ENCODE results near the gene CDH23. TPM values are rescaled to one million over a fixed set of nuclear protein-coding genes. Genes with fewer than 3 reads are reported as not detected.

Gene CDH23
- total RNA-seq, 1 donor from 2014 or later: 5.1 TPM

DNA sequence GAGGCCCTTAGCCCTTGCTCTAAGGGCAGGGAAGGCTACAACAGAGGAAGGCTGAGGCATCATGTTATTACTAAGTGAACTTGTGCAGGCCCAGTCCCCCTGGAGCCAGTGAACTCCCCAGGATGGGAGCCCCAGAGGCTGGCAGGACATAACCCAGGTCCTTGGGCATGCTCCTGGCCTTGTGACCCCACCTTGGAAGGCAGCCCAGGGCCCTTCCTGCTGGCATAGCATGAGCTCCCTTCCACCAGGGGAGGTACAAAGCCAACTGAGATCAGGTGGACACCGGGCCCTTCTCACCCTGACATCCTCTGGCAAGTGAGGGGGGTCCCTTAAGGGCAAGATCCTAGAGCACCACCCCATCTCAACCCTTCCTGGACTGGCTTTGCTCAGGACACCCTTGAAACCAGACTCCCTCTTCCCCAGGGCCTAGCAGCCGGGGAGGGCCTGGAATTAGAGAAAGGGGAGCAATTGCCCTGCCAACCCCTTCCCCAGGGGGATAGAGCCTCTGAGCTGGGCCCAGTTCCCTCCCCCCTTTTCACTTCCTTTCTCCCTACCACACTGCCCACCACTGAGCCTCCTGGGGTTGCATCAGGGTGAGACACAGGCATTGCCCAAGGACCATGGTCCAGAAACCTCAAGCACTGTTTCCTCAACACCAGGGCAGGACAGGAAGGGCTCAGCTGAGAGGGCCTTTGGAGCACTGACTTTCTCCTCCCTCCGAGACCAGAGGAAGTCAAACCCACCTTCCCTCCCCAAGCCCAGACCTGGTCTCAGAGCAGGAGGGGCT, 378.4 kb downstream of the CDH23 start:
- no peak for DNase-seq (ENCODE audit: low spot score)

DNA sequence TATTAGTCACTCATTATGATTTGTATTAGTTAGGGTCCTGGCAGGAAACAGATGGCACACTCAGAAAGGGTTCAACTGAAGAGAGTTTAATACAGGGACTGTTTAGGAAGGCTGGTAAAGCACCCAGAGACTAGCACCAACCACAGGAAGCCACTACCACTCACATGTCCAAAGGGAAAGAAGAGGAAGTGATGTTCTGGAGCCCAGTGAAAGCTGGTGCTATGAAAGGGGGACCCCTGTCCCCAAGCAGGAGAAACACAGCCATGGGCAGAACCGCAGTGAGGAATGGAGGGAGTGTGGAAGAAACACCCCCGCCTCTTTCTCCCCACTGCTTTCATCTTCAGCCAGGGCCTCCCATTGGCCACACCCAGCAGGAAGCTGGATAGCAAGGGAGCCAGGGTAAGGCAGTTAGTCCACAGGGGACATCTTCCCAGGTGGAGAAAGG, 379.8 kb downstream of the CDH23 start:
- no peak for DNase-seq (ENCODE audit: low spot score)

DNA sequence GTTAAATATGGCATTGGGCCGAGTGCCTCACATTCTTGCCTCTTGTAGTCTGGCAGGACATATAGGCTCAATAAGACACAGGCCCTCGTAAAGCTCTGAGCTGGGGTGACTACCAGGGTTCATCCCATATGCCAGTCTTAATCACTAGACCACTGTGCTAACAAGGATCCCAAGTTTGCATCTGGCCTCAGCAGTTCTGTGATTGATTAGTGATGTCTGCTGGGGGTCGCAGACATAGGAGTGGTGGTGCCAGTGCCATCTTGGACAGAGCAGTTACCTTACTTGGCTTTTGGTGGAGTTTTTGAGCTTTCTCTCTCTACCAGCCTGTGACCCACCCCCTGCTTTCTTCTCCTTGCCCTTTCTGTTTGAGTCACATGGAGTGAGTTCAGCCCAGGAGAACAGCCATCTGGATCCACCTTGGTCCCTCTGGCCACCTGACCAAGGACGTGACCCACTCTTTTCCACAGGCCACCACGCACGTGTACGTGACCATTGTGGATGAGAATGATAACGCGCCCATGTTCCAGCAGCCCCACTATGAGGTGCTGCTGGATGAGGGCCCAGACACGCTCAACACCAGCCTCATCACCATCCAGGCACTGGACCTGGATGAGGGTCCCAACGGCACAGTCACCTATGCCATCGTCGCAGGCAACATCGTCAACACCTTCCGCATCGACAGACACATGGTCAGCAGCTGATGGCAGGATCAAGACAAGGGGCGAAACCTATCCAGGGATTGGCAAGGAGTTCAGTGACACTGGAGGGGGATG, 380.7 kb downstream of the CDH23 start:
- no peak for DNase-seq (ENCODE audit: low spot score)

DNA sequence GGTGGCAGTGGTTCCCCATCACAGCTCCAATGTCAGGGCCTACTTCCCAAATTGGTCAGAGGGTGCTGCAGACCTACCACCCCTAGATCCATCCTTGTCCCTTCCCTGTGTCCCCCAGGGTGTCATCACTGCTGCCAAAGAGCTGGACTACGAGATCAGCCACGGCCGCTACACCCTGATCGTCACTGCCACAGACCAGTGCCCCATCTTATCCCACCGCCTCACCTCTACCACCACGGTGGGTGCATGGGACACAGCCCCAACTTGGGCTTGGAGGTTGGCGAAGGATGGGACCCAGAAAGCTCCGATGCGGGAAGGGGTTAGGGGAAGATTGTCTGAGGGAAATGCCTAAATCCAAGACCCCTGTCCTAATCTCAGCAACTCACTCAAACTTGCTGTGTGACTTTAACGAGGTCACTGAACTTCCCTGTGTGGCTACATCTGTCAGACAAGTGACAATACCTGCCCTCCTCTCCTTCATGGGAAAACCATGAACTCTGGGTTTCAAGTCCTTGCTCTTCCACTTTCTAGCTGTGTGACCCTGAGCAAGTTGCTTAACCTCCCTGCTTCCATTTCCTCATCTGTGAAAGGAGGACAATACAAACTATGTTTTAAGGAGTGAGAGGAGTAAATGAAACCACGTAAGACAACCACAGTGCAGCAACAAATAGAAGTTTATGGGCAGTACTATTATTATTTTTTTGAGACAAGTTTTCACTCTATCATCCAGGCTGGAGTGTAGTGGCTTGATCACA, 381.5 kb downstream of the CDH23 start:
- DNase-seq (ENCODE audit: low spot score): no peak

DNA sequence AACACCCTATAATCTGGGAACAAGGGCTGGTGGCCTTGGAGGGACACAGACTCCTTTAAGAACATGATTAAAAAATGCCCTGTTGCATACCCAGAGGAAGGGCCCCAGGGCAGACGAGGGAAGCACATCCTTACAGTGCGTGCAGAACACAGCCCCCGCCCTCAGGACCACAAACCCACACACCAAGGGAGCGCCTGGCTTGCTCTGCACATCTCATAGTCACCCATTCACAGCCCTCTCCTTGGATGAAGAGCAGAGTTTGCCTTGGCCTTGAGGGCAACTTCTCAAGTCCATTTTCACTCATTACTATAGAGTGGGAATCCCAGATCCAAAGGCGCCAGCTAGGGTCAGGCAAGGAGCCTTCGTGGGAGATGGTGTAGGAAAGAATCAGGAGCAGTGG, 382.9 kb downstream of the CDH23 start:
- DNase-seq (ENCODE audit: low spot score): no peak

DNA sequence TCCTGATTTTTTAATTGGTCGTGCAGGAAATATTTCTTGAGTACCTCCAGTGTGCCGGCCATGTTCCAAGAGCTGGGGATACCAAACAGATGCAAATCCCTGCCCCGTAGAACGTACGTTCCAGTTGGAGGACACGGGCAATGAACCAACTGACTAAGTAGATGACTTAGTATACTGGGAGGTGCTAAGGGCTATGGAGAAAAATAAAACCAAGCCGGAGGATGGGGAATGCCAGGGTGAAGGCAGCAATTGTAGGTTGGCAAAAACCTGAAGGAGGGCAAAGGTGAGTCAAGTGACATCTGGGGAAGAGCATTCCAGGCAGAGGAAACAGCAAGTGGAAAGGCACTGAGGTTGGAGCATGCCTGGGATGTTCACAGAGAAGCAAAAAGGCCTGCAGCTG, 383.4 kb downstream of the CDH23 start:
- DNase-seq (ENCODE audit: low spot score): no peak

DNA sequence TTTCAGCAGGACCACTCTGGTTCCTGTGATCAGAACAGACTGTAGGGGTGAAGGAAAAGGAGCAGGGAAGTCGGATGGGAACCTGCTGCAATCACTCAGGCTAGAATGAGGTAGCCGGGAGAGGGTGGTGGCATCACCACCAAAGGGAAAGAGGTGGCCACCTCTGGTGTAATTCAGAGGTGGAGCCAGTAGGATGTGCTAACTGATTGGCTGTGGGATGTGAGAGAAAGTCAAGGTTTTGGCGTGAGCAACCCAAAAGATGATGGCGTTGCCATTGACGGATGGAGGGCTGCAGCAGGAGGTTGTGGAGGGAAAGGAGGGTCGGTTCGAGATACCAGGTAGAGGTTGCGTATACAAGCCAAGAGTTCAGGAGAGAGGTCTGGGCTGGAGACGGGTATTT, 384.0 kb downstream of the CDH23 start:
- no peak for DNase-seq (ENCODE audit: low spot score)

DNA sequence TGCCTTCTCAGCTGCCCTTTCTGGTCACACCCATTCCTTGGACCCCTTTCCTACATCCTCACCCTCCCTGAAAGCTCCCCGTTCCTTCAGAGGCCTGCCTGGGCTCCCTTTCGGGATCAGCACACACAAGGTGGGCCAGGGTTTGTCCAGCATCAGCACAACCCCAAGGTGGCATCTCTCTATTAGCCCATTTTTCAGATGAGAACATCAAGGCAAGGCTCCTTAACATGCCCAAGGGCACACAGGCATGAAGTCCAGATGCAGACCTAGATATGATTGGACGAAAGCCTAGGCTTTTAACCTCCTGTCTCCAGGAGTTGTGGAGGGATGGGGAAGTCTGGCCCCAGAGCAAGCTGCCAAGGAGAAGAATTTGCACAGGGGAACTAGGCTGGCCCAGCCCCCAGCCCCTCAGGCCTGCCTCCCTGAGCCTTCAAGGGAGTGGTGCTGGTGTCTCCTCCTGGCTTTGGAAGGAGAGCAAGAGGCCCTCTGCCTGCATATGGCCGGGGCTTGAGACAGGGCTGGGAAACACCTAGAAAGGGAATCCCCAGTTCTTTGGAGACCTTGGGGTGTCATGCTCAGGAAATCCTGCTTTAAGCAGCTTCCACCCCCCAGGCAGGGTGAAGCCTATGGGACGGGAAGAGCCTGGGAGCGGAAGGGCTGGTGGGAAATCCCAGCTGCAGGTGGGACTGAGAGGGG, 385.6 kb downstream of the CDH23 start:
- DNase-seq (ENCODE audit: low spot score): no peak

DNA sequence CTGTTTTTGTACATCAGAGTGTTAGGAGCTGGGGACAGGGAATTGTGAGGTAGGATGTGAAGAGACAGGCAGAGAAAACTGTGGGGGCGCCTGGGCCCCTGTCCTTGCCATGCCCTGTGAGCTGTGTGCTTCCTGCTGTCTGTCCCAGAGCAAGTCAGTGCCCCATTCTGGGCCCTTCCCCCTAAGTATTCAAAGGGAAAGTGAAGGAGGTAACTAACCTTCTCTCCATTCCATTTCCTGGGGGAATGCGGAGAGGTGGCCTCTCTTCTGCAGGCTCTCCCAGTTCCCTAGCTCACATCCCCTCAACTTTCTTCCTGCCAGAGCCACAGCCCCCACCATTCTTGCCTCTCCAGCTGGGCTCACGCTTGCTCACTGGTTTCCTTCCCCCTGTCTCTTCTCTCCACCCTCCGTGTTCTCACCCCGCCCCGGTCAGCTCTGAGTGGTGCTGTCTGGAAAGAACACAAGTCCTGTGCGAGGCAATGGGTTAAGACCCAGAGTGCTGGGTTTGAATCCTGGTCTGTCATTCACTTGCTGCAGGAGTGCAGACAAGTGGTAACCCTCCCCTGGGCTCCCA, 386.3 kb downstream of the CDH23 start:
- DNase-seq (ENCODE audit: low spot score): no peak

DNA sequence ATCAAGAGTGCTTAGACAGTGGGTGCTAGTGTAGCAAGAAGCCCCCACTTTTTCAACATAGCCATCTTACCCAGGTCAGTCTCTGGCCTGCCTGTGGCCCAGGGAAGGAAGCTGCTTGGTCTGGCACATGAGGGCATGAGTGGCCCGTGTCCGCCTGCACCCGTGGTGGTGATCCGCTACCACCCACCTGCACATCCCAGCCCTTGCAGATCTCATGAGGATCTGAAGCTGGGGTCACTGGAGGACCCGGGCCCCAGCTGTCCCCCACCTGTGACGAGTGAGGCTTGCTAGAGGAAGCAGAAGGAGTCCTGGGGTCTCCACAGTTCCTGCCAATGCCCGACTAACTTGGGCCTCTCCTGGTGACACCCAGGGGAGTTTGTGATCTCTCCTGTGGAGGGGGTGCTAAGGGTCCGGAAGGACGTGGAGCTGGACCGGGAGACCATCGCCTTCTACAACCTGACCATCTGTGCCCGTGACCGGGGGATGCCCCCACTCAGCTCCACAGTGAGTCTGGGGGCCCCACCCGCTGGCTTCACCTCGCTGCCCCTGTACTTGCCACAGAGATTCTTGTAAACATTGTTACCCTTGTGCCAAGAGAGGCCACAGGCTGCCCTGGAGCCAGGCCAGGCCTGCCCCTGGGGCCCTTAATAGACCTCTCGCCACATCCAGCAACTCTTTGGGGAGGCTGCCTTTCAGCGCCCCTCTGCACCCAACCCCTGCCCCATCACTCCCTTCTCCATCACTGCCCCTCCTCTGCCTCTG, 387.4 kb downstream of the CDH23 start:
- no peak for DNase-seq (ENCODE audit: low spot score)

DNA sequence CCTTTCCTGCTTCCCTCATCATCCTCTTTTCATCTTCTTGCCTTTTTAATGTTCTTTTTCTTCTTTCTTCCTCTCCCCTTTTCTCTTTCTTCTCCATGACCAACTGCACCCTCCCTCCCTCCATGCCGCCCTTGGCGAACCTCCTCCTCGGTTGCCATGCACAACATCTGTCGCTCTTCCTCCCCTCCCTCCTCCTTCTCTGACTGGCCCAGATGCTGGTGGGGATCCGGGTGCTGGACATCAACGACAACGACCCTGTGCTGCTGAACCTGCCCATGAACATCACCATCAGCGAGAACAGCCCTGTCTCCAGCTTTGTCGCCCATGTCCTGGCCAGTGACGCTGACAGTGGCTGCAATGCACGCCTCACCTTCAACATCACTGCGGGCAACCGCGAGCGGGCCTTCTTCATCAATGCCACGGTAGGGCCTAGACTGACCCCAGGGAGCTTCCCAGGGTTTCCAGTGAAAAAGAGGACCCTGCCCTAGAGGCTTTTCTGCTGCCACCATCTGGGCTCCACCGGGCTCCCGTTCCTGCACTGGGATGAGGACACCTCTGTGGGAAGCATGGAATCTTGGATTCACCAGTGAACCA, 388.1 kb downstream of the CDH23 start:
- no peak for DNase-seq (ENCODE audit: low spot score)

DNA sequence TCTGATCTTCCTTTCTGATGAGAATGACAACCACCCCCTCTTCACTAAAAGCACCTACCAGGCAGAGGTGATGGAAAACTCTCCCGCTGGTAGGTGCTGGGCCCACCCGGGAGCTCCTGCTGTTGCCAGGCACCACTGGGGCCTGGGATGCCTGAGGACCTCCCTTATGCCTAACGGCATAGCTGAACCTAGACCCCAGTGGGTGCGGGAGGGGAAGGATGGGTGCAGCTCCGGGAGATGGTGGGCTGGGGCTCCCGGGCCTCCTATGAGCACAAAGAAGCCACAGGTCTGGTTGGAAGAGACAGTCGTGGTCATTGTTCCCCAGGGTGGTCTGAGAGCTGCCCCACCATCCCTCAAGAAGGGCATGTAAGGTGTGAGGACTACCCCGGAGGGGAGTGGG, 392.2 kb downstream of the CDH23 start:
- no peak for DNase-seq (ENCODE audit: low spot score)

DNA sequence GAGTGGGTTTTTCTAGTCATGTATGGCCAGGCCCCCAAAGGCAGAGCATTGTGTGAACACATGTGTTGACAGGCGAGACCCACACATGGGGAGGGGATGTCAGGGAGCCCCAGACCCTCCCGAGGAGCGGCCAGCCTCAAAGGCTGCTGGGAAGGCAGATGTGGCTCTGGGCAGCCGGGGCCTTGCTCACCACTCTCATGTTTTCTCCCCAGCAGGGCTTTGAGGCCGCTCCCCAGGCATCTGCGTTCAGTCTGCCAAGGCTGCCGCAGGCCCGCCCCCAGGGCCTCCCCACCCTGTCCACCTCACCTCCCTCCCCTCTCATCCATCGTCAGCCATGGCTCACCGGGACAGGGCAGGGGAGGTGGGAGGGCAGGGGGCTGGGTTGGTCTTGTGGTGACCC, 393.2 kb downstream of the CDH23 start:
- no peak for DNase-seq (ENCODE audit: low spot score)

DNA sequence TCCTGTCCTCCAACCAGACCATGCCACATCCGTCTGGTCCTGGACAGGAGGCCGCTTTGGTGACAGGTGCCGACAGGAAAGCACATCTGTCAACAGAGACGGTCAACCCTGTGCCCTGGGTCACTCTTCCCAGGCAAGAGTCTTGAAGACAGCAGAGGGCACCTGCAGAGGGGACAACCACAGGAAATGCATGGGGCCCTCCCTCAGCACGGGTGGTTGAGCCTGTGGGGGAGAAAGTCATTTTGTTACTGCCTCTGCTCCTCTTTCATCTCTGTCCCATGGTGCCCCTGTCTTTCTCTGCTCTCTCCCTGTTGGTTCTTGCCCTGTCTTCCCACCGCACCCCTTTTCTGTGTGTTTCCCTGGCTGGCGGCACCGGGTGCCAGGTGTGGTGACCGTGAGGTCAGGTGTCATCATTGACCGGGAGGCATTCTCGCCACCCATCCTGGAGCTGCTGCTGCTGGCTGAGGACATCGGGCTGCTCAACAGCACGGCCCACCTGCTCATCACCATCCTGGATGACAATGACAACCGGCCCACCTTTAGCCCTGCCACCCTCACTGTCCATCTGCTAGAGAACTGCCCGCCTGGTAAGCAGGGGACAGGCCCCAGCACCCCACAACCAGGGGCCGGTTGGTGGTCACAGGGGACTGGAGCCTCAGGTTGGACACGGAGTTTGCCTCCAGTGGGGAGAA, 394.2 kb downstream of the CDH23 start:
- DNase-seq (ENCODE audit: low spot score): no peak

DNA sequence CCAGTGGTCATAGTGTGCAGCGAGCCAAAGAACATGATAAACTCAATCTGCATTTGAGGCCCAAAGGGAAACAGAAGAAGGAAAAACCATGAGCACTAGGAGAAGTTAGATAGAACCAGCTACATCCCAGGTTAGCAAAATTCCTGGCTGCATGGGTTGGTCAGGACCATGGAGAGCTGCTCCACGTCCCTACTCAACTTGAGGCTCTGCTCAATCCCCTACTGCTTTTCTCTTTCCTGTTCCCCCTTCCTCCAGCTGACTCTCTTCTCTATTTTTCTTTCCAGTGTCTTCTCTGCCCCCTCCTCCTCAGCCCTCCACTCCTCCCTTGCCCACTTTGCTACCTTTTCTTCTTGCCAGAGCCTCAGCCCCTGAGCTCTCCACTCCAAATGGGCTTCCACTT, 398.5 kb downstream of the CDH23 start:
- no peak for DNase-seq (ENCODE audit: low spot score)

DNA sequence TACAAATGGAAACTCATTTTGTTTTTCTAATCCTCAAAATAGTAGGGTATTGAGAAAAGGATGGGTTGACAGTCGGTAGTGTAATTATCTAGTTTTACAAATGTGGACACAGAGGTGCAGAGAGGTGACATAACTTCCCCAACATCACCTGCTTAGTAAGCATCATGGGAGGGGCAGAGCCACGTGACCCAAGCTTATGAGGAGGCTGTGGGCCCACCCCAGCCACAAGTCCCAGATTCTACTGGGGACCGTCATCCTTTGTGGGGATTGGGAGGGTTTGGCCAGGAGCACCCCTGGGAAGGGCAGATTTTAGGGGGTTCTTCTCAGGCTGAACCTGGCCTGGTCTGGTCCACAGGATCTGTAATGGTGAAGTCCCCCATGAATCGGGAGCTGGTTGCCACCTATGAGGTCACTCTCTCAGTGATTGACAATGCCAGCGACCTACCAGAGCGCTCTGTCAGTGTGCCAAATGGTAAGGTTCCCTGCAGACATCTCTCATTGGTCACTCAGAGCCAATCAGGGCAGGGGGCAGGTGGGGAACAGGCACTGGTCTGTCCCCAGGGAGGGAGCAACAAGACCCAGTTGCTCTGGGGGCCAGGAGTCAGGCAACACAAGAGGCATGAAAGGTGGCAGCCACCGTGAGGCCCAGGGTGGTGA, 400.2 kb downstream of the CDH23 start:
- no peak for DNase-seq (ENCODE audit: low spot score)

DNA sequence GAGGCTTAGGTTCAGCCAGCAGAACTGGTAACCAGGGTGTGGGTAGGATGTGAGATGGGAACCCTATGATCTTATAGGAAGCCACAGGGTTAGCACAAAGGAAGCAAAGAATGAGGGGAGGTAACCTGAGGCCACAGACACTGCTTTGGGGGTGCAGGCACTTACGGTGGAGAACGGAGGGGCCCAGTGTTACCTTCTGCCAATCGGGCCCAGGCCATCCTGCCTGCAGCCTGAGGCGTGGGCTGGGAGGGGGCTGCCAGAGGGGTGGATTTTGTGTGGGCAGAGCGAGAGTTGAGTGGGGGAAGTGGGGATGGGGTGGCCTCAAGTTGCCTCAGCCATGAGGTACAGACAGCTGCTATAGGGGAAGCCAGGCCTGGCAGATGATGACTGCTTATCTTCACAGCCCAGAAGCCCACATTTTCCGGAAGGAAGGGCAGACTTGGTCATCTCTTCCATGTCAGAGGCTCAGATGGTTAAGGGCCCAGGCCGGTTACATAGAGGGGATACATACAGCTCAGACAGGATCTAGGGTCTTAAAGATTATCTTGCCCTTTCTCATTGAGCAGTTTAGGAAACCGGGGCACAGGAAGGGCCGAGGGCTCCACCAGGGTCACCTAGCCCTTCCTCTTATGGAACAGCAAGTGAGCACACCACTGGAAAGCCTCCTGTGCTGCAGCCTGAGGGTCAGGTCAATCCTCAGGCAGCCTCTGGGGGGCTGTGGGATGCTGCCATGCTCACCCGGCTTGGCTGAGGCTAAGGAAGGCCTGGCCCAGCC, 401.0 kb downstream of the CDH23 start:
- no peak for DNase-seq (ENCODE audit: low spot score)

DNA sequence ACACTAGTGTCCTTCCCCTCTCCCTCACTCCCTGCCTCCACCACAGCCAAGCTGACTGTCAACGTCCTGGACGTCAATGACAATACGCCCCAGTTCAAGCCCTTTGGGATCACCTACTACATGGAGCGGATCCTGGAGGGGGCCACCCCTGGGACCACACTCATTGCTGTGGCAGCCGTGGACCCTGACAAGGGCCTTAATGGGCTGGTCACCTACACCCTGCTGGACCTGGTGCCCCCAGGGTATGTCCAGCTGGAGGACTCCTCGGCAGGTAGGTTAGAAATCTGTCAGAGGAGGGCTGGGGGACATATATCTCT, 401.5 kb downstream of the CDH23 start:
- DNase-seq (ENCODE audit: low spot score): no peak

DNA sequence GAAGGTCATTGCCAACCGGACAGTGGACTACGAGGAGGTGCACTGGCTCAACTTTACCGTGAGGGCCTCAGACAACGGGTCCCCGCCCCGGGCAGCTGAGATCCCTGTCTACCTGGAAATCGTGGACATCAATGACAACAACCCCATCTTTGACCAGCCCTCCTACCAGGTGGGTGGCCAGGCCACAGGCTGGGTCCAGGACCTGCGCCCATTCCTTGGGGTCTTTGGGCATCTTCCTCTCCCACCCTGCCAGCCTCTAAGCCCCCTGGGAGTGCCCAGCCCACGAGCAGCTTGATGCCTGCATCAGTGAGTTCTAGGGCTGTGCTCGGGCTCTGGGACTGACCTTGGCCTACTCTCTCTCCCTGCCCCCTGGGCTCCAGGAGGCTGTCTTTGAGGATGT, 402.4 kb downstream of the CDH23 start:
- no peak for DNase-seq (ENCODE audit: low spot score)

All from mucosa of gallbladder (tissue), 1 donor.